NCI-H2227 (cell line): ENCODE results near the gene LITAFD.
"Not testable (repeated sequence)": the region's sequence is repeated elsewhere in the genome, so short reads cannot be mapped to it uniquely, and the experiment has no call there.

Experiments
- DNase-seq: peaks from one replicate; lab custom pipeline; 2025; ENCODE audit not compliant: unreplicated experiment; lab: John Stamatoyannopoulos, UW

Gene LITAFD

DNA sequence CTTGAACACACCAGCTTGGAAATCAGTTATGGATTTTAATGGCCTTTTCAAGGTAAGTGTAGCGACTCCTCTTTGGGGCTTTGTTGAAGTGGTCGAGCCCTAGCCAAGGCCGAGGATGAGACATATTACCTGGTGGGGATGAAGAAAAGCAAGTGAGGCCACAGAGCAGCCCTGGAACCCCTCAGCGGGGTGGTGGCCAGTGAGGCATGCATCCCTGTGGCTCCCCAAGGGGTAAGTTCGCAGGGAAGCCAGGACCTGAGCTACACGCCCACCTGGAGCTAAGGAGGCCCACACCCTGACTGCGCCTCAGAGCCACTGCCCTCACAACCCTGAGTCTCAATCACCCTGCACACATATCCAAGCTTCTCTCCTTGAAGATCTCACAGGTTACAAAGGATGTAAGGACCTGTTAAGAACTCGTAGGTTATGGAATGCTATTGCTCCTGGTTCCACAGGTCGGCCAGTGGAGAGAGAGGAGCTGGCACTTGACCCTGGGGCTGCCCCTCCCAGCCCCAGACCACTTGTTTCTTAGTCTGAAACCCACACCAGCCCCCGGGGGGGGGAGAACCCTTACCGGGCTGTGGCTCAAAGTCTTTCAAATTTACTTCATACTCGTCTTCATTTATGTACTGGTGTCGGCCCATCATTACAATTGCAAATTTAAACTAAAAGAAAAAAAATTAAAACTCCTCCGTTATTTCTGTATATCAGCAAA is 12.0 kb downstream of the LITAFD start:
- DNase-seq: no peak

DNA sequence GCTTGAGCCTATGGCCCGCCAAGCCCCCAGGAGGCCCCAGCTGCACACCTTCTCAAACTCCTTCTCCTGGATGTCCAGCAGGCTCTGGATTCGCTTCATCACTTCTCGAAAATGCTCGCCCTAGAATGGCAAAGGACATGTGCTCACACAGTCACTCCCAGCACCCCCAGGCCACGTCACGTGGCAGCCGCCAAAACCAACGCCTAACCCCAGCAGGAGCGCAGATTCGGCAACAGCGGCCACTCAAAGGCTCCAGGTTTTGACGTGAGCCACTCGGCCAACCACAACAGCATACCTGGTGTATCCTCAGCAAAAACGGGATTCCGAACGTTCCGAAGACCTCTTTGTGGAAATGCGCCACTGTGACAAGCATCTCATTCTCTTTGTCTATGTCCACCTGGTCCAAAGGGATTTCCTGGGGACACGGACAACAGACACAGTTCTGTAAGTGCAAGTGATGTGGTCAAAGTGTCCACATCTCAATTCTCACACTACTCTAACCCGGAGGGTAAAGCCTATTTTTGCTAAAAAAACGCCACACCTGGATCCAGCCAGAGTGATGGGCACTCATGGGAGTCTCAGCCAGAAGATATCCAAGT is 12.7 kb downstream of the LITAFD start:
- DNase-seq: no peak

DNA sequence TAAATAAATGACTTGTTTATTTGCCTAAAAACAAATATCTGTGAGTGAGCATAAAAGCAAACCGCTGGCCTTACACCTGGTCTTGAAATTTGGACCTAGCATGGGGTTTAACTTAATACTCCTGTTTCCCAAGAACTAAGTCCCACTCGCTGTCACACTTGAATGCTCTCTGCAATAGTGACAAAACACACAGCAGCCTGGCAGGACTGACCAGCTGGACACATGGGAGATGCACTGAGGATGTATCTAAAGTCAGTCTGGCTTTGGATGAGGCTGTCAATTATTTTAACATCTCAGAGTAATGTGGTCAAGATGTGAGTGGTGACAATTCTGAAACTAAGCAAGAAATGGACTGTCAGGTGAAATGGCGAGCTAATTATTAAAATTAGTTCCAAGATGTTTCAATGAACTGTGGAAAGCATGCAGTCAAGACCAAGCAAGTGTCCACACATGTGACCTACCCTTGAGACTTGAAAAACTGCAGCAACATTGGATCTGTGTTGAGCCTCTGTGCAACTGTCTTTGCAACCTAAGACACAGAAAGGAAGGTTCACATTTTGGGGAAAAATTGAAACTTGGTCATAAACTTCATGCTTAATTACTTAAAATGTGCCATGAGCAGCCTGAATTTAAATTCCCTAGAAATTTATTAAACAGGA is 16.6 kb downstream of the LITAFD start:
- no peak for DNase-seq

DNA sequence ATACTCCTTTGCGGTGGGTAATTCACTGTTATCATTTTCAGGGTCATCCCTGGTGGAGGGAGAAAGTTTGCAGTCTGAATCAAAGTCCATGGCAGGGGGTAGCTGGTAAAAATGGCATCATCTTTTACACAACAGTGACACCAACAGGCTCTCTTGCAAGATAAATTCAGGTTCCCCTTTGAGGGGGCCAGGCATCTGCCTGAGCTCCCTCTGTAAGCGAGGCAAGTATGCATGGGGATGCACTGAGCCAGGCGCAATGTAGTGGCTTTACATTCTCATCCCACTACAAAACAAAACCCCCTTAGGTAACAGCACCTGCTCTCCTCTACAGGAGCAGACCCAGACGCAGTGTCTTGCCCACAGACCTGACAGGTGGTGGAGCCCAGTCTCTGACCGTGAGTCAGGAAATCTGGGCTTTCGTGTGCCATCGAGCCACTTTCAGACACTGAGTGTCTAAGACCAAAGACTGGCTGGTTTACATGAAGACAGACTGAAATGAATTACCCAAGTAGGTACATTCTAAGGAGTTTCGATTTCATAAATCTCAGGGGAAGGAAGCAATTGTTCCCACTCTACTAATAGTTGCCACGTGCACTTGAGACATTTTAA is 17.7 kb downstream of the LITAFD start:
- DNase-seq: no peak

DNA sequence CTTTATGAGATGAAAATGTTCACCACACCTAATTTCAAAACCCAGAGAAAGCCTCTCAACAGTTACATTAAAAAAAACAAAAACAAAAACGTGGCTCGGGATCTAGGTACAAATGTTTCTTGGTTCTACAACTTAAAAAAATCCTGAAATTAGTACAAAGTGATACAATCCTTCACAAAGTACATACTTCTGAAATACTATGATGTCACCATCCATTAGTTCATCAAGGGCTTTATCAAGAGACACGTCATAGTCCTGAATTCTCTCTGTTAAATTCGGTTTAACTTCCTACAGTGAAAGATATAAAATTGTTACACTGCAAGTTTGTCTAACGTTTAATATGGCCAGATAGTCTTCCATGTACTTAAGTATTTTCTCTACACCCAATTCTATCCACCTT is 18.2 kb downstream of the LITAFD start:
- DNase-seq: no peak

DNA sequence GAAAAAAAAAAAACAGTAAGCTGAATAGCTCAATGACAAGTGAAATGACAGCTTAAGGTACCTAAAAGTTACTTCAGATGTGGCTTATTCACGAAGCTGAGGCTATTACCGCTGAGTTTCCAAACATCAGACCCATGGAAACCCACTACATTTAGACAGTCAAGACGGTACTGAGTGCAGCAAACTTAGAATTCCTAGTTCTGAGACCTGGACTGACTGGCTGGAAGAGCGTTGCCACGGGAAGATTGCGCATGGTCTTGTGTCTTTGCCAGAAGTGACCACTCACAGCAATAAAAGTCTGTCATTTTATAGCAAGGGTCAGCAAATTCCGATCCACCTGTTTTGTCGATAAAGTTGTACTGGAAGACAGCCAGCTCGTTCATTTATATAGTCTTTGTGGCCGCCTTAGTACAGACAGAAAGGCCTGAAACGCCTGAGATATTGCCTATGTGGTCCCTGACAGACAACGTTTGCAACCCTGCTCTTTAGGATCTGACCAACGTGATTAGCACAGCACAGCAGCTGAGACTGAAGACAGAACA is 19.2 kb downstream of the LITAFD start:
- no peak for DNase-seq

DNA sequence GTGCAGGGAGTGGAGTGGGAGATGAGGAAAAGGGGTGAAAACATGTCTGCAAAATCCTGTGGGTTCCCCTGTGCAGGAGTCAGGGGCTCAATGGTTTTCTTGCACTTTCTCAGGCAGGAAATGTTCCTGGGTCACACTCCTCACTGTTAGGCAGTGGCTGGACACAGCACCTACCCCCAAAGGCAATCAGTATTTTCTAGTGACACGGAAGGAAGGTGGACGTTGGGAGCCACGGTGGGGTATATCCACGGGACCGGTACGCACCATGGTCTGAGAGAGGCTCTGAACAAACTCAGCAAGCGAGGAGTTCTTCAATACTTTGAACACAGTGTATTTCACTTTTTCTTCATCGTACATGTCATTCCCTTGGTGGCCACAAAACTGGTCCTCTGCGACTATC is 20.9 kb downstream of the LITAFD start:
- DNase-seq: no peak

DNA sequence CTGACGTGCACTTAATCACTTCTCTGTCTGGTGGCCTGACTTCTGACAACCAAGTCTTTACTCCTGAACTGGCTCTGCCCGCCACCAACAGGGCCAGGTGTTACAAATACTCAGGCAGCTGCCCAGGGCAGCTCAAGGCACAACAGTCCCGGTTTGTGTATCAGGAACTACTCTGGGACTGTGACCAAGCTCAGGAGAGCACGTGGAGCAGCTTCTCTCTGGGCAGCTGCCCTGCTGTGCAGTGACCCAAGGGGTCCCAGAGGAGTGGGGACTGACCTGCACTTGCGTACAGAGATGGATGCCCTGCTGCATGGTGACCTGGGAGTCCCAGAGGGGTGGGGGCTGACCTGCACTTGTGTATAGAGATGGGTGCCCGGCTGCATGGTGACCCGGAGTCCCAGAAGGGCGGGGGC is 21.9 kb downstream of the LITAFD start:
- DNase-seq: no peak

DNA sequence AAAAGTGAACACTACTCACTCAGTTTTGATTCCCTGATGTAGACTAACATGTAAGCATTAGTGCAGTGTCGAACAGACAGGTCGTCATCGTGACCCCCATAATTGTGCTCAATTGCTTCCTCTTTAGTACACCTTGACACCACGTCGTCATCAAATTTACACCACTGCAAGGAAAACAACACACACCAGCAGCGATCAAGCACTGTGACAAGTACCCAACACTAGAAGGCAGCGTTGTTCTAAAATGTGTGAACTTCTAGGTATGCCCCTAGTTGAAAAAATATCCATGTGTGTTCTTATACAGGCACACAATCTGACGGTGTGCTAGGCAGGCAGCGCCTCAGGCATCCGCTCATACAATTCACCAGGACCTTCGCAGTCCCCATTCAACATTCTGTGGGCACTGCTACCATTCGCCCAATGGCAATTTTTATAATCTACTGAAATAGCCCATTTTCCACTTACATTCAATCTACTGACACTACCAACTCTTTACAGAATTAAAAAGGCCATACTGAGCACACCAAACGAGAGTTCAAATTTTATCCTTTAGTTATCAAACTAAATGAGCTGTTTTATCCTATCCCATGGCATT is 23.1 kb downstream of the LITAFD start:
- DNase-seq: peak; percentile 41

DNA sequence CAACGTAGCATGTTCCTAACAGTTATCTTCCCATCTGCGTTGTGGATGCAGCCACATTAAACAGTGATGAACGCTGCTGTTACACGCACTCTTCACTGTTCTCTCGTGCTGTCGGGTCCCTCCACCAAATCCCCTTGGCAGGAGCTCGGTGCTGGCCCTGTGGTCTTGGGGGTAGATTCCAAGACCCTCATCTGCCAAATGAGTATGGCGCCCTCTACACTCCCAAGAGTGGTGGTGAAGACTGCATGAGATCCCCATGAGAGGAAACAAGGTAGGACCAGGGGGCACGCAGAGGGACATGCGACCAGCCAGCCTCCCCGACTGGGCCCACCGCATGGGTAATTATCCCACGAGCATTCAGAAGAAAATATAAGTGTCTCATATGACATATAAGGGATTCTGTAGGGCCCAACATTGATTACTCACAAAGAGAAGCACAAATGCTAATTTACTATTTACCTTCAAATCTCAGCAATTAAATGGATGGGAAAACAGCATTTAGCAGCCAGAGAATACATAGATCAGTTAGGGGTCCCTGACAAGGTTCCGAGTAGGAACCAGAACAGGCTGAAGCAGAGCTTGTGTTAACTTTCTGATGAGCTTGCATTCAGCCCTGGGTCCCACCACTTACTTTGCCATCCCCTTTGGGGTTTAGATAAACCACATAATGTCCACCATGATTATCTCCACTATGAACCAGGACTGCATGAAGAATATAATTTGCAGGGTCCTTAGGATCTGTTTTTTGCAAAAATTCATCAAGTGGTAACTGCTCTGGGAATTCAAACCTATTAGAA is 23.8 kb downstream of the LITAFD start:
- no peak for DNase-seq

DNA sequence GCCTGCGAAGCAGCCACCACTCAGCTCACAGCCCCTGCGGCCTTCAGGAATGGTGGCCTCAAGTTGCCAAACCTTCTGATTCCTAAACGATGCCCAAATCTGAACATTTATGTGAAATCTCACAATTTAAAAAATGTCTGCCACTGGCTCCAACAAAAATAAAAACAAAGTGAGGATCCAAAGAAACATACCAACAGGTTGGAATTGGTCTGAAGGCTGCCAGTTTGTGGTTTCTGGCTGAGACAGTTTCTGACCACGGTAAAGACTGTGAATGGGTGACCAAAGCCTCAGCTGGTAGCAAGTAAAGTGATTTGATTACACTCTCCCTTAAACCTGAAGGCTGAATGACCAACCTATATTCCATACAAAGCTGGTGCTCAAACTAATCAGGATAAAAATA is 24.9 kb downstream of the LITAFD start:
- no peak for DNase-seq

DNA sequence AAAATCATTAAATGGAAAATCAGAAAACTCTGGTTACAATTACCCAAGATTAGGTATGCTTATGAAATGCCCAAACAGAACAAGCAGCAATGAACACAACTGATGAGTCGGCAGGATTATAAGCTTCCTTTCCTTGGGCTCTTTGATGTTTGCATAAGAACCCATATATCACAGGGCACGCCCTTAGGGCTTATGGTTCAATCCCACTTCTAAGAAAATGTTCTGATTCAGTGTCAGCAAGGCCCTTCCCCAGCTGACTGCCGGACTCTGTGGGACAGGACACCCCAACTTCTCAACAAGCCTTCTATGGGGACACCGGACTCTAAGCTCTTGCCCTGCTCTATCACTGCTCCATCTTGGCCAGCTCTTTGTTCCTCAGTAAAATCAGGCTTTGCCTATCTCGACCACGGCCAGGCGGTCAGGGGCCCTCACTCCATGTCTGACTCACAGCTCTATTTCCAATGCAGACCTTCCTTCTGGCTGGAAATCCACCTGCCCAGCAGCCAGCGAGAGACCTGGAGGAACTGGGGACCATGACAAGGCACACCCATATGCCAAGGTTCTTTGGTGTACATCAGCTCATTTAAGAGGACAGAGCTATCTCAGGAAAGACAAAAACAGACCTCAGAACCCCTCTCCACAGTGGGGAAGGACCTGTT is 26.8 kb downstream of the LITAFD start:
- no peak for DNase-seq

DNA sequence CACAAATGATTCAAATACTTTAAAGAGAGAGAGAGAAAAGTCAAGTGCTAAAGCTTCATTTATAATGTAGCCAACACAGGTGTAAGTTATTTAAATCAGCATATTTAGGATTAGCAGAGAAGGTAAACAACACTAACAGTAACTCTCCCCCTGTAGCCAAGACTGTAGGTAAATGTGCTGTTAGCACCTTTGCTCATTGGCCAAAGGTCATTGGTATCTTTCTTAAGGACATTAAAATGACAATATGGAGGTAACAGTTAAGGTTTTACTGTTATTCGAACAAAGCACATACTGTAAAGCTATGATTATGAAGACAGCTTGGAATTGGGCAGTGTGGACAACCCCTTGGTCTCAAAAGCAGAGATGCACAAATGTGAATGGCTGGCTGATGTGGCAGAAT is 28.7 kb downstream of the LITAFD start:
- DNase-seq: no peak

DNA sequence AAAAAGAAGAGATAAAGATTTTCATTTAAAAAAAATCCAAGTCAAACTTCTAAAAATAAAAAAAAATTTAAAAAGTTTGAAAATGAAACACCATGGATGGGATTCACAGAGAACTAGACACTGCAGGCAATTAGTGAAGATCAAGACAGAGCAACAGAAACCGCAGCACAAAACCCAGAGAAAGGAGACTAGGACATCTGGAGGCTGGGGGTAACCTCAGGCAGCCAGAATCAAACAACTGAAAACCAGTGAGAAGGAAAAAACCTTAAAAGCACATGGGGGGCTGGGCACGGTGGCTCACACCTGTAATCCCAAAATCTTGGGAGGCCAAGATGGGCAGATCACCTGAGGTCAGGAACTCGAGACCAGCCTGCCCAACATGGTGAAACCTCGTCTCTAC is 30.6 kb downstream of the LITAFD start:
- no peak for DNase-seq

DNA sequence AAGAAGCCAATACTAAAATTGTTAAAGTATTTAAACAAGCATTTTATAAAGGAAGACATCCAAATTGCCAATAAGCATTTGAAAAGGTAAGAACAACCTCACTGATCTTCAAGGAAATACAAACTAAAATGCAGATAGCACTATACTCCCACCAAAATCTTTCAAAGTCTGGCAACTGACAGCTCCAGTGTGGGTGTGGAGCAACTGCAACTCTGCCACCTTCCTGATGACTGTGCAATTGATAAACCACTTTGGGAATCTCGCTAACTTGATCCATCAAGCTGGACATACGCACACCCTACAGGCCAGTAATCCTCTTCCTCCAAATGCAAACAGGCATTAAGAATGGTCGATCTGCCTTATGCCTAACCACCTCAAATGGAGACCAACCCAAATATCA is 31.9 kb downstream of the LITAFD start:
- DNase-seq: no peak

DNA sequence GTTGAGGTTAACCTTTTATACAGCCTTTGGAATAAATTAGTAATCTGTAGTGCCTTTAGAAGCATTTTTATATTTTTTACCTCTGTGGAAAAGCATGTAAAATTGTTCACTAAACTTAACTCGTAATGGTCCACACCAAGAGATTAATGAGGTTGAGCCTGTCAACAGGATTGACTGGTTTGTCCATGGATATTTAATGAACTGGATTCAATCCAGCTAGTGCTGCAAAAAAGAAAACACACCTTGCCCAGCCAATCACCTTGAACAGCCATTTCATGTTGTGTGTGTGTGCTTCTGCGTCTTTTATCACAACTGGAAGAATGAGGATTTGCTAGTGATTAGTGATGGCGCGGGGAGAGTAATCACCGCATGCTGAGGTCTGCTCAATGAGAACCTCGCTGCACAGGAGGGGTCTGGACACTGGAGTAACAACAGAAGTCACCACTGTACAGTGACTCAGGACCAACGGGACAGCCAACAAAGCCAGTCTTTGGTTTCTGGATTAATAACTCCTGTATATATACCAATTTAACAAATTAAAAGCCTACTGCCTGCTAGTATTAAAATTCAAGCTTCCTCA is 33.7 kb downstream of the LITAFD start:
- DNase-seq: no peak

DNA sequence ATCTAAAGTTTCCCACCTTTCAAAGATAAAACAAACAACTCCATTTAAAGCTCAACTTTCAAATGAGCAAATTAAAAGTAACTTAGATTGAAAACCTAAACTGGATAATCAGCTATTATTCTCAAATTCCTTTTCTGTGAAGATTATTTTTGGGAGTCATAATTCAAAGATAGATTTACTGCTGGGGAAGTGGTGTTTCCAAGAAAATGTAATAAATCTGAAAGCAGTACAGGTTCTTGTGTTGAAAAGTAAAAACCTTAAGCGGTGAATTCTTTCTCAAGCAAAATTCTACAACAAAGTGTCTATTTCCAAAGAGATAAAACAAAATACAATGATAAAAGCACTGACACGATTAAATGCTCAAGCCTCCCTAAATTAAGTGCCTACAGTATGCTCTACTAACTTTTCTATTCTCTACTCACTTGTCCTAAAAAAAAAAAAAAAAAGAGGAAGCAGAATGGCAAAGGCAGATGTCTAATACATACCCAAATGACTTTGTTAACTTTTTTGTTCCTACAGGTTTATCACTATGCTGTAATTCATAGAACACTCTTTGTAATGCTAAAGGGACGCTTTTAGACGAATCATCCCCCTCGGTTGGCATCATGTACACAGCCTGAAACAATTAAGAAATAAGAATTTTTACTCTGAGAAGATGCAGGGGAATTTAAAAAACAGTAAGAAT is 34.5 kb downstream of the LITAFD start:
- DNase-seq: no peak

DNA sequence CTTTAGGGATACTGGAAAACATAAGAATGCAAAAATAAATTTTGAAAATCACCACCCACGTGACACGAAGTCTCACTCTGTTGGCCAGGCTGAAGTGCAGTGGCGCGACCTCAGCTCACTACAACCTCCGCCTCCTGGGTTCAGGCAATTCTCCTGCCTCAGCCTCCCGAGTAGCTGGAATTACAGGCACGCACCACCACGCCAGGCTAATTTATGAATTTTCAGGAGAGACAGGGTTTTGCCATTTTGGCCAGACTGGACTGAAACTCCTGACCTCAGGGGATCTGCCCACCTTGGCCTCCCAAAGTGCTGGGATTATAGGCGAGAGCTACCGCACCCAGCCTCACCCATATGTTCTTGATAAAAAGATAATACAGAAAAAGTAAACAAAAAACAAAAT is 35.2 kb downstream of the LITAFD start:
- DNase-seq: not testable (repeated sequence)
